IPS-18a (cell line): ENCODE results near the gene DCTN2.
"Not testable (repeated sequence)": the region's sequence is repeated elsewhere in the genome, so short reads cannot be mapped to it uniquely, and the experiment has no call there.

ENCODE experiments used
- H3K27ac ChIP-seq: one replicate; pipeline ENCODE4 v1.5.1; 2013; ENCODE audit warnings: low read length
- H3K27me3 ChIP-seq: one replicate; pipeline ENCODE4 v1.6.1; 2013; ENCODE audit warnings: mild to moderate bottlenecking, low read length; ENCODE audit not compliant: control insufficient read depth, insufficient read depth
- H3K36me3 ChIP-seq: one replicate; pipeline ENCODE4 v1.6.1; 2013; ENCODE audit warnings: low read depth, low read length; ENCODE audit not compliant: control insufficient read depth
- H3K4me1 ChIP-seq: one replicate; pipeline ENCODE4 v1.6.1; 2013; ENCODE audit warnings: low read depth, low read length; ENCODE audit not compliant: control insufficient read depth
- H3K4me3 ChIP-seq: one replicate; pipeline ENCODE4 v1.5.1; 2013; ENCODE audit warnings: low read length
- H3K9ac ChIP-seq: one replicate; pipeline ENCODE4 v1.6.1; 2013; ENCODE audit warnings: mild to moderate bottlenecking, low read length, moderate library complexity
- H3K9me3 ChIP-seq: one replicate; pipeline ENCODE4 v1.6.1; 2013; ENCODE audit warnings: low read depth, low read length; ENCODE audit not compliant: control insufficient read depth

The DCTN2 gene

DNA sequence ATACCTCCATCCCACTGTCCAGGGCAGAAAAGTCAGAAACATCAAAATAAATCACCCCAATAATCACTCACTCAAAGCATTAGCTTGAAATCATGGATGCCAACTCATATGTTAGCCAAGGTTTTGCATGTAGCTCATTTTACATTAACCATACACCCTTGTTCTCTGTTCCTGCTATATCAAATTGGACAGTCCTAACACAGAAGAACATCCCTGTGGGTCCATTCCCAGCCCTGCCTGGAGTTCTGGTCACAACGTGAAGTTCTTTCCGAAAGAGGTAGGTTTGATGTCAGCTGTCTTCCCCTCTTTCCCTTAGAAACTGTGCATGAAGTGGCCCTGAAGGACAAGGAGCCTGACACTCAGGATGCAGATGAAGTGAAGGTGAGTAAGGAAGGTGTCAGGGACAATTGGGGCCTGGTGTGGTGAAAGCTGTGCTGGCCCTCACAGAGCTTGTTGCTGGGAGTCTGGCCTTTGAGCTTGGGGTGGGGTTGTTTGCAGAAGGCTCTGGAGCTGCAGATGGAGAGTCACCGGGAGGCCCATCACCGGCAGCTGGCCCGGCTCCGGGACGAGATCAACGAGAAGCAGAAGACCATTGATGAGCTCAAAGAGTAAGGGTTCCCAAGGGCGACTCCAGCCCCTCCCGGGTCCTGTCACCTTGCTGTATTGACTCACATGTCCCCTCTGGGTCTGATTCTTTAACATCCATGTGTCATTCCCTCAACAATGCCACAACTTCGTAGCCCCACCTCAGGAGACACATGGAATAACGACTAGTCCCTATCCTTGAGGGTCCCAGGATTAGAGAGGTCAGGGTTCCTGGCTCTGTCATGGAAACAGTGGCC lies 29.0 kb upstream of the DCTN2 start:
- H3K4me1 ChIP-seq: no peaks in the 10 kb centered on the region
- no peak overlapping the region for H3K4me3 ChIP-seq
- no peak overlapping the region for H3K9ac ChIP-seq
- H3K9me3 ChIP-seq: no peaks in the 10 kb centered on the region
- H3K27ac ChIP-seq: no peak overlapping the region
- H3K27me3 ChIP-seq: no peaks in the 10 kb centered on the region
- H3K36me3 ChIP-seq: peaks cover 62% of the 10 kb centered on the region

DNA sequence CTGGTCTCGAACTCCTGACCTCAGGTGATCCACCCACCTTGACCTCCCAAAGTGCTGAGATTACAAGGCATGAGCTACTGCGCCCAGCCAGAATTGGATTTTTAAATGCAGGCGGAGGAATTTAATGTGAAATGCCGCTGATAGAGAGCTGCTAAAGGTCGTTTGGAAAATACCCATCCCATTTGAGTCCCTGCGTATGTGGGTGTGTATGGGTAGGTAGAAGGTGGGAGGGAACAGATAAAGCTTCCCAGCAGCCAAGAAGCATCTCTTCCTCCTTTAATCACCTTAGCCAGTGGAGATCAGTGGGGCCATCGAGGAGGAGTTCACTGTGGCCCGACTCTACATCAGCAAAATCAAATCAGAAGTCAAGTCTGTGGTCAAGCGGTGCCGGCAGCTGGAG lies 27.8 kb upstream of the DCTN2 start:
- H3K27ac ChIP-seq: no peak overlapping the region
- H3K9ac ChIP-seq: no peak overlapping the region
- H3K4me1 ChIP-seq: no peaks in the 10 kb centered on the region
- H3K4me3 ChIP-seq: no peak overlapping the region
- peaks cover 61% of the 10 kb centered on the region for H3K36me3 ChIP-seq
- H3K27me3 ChIP-seq: no peaks in the 10 kb centered on the region
- no peaks in the 10 kb centered on the region for H3K9me3 ChIP-seq

DNA sequence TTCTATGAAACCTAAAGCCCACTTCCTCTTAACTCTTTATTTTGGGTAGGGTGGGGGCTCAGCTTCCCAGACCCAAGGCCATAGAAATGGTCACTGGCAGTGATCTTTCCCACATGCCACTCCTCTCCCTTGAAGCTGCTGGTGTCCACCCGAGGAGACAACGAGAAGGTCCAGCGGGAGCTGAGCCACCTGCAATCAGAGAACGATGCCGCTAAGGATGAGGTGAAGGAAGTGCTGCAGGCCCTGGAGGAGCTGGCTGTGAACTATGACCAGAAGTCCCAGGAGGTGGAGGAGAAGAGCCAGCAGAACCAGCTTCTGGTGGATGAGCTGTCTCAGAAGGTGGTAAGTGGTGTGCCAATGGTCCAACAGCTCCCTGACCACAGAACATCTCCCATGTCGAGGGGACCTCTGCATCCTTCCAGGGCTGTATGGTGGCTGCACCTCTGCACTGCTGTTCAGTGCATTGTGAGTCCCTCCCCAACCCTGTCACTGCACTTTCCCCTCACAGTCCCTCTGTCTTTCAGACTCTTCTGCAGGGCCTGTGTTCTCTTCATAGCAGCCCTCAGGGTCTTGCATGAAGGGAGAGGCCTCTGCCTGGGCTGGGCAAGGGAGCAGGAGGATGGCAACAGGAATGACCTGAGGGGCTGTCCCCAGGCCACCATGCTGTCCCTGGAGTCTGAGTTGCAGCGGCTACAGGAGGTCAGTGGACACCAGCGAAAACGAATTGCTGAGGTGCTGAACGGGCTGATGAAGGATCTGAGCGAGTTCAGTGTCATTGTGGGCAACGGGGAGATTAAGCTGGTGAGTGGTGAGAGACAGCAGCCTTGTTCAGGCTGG lies 25.2 kb upstream of the DCTN2 start:
- H3K36me3 ChIP-seq: peaks cover 58% of the 10 kb centered on the region
- no peak overlapping the region for H3K9ac ChIP-seq
- no peak overlapping the region for H3K4me3 ChIP-seq
- H3K27ac ChIP-seq: no peak overlapping the region
- no peaks in the 10 kb centered on the region for H3K27me3 ChIP-seq
- no peaks in the 10 kb centered on the region for H3K9me3 ChIP-seq
- no peaks in the 10 kb centered on the region for H3K4me1 ChIP-seq

DNA sequence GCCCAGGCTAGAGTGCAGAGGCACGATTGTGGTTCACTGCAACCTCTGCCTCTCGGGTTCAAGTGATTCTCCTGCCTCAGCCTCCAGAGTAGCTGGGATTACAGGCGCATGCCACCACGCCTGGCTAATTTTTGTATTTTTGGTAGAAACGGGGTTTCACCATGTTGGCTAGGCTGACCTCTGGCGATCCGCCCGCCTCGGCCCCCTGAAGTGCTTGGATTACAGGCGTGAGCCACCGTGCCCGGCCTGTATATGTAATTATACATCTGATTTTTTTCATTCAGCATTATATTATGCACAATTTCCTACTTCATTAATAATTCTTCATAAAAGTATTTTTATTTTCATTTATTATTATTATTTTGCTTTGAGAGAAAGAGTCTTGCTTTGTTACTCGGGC lies 23.4 kb upstream of the DCTN2 start:
- not testable (repeated sequence) for H3K27ac ChIP-seq, H3K4me3 ChIP-seq, H3K4me1 ChIP-seq, H3K9ac ChIP-seq, H3K9me3 ChIP-seq, H3K27me3 ChIP-seq
- peaks cover 40% of the 10 kb centered on the region for H3K36me3 ChIP-seq

DNA sequence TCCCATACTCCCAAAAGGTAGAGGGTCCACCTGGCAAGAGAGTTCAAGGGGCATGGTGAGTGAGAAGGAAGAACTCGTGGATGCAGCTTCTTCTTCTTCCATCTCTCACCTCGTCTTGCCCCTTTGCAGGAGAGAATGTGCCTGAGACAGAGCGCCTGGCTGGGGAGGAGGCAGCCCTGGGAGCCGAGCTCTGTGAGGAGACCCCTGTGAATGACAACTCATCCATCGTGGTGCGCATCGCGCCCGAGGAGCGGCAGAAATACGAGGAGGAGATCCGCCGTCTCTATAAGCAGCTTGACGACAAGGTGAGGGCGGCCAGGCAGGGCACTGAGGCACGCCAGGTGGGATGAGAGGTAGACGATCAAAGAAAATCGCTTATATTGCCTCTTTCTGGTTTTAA lies 22.9 kb upstream of the DCTN2 start:
- H3K36me3 ChIP-seq: peaks cover 35% of the 10 kb centered on the region
- H3K4me1 ChIP-seq: no peaks in the 10 kb centered on the region
- H3K9me3 ChIP-seq: no peaks in the 10 kb centered on the region
- H3K9ac ChIP-seq: no peak overlapping the region
- no peak overlapping the region for H3K4me3 ChIP-seq
- H3K27me3 ChIP-seq: no peaks in the 10 kb centered on the region
- no peak overlapping the region for H3K27ac ChIP-seq

DNA sequence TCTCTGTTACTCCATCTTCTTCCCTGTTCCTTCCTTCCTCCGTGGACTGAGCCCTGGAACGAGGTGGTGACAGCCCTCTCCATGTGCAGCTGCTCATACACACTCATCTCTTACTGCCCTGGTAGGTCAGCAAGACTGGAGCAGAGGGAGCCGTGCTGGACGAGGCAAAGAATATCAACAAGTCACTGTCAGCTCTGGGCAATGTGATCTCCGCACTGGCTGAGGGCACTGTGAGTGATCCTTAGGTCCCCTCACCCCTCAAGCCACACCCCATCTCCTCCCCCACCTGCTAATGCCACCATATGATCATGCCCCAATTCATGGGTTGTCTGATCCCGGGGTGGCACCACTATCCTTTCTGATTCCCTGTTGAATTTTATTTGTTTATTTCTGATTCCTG lies 21.8 kb upstream of the DCTN2 start:
- H3K4me3 ChIP-seq: no peak overlapping the region
- no peak overlapping the region for H3K27ac ChIP-seq
- H3K27me3 ChIP-seq: no peaks in the 10 kb centered on the region
- no peak overlapping the region for H3K9ac ChIP-seq
- peaks cover 44% of the 10 kb centered on the region for H3K36me3 ChIP-seq
- H3K4me1 ChIP-seq: no peaks in the 10 kb centered on the region
- H3K9me3 ChIP-seq: no peaks in the 10 kb centered on the region

DNA sequence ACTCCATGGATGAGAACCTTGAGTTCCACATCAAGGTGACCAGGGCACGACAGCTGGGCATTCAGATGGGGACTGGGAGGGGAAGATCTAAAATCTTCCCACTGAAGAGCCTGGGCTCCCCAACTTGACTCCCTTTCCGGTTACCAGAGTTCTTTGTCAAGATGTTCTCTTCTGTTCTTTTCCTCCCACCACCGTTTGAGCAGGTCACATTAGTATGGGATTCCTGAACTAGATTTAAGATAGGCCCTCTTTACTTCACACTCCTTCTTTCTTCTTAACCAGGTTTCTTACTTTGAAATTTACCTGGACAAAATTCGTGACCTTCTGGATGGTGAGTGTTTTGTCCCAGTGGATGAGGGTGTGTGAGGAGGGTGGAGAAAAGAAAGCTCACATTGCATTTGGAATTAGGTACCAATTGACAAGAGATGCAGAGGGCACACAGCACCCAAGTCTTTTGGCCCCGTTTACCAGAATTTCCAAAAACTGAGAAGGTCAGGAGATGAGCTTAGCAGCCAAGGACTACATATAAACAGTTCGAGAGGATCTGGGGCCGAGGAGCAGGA lies 17.3 kb upstream of the DCTN2 start:
- no peak overlapping the region for H3K4me3 ChIP-seq
- no peaks in the 10 kb centered on the region for H3K27me3 ChIP-seq
- no peaks in the 10 kb centered on the region for H3K4me1 ChIP-seq
- H3K9me3 ChIP-seq: no peaks in the 10 kb centered on the region
- no peak overlapping the region for H3K27ac ChIP-seq
- peaks cover 27% of the 10 kb centered on the region for H3K36me3 ChIP-seq
- H3K9ac ChIP-seq: no peak overlapping the region

DNA sequence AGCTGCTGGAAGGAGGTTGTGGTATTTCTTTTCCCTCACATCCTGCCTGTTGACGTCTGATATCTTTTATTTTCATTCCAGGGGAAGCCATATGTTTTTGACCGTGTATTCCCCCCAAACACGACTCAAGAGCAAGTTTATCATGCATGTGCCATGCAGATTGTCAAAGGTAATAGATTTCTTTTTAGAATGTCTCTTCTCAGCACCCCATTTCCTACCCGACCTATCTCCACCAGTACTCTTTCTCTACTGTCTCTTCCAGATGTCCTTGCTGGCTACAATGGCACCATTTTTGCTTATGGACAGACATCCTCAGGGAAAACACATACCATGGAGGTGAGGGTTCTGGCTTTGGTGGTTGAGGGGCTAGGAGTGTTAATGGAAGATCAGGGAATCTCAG lies 16.4 kb upstream of the DCTN2 start:
- Histone ChIP-seq H3K27me3 (no peaks in the 10 kb centered on the region), H3K36me3 (peaks cover 19% of the 10 kb centered on the region), H3K4me3 (no peak overlapping the region), H3K9me3 (no peaks in the 10 kb centered on the region), H3K27ac (no peak overlapping the region), H3K9ac (no peak overlapping the region), H3K4me1 (no peaks in the 10 kb centered on the region)

DNA sequence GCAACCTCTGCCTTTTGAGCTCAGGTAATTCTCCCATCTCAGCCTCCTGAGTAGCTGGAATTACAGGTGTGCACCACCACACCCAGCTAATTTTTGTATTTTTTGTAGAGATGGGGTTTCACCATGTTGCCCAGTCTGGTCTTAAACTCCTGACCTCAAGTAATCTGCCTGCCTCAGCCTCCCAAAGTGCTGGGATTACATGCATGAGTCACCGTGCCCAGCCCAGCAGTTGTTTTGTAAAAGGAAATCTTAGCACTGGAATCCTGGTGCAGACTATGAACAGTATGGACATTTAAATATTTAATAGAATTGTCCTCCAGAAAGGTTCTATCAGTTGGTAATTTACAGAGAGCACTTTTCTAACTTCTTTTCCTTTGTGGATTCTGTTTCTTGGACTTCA lies 14.1 kb upstream of the DCTN2 start:
- H3K36me3 ChIP-seq: peaks cover 15% of the 10 kb centered on the region
- H3K9me3 ChIP-seq, H3K9ac ChIP-seq, H3K4me3 ChIP-seq, H3K4me1 ChIP-seq, H3K27ac ChIP-seq, H3K27me3 ChIP-seq: not testable (repeated sequence)

DNA sequence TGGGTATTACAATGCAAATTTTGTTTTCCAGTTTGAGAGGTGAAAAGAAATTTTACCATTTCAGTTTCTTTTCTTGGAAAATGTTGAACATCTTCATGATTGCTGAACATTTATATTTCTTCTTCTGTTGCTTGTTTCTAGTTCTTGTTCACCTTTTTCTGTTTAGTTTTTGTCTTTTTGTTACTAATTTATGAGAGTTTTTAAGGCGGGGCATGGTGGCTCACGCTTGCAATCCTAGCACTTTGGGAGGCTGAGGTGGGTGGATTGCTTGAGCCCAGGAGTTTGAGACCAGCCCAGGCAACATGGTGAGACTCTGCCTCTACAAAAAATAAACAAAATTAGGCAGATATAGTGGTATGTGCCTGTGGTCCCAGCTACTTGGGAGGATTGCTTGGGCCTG lies 13.5 kb upstream of the DCTN2 start:
- H3K27me3 ChIP-seq: no peaks in the 10 kb centered on the region
- no peak overlapping the region for H3K4me3 ChIP-seq
- no peaks in the 10 kb centered on the region for H3K9me3 ChIP-seq
- H3K4me1 ChIP-seq: no peaks in the 10 kb centered on the region
- no peak overlapping the region for H3K9ac ChIP-seq
- peaks cover 15% of the 10 kb centered on the region for H3K36me3 ChIP-seq
- no peak overlapping the region for H3K27ac ChIP-seq

DNA sequence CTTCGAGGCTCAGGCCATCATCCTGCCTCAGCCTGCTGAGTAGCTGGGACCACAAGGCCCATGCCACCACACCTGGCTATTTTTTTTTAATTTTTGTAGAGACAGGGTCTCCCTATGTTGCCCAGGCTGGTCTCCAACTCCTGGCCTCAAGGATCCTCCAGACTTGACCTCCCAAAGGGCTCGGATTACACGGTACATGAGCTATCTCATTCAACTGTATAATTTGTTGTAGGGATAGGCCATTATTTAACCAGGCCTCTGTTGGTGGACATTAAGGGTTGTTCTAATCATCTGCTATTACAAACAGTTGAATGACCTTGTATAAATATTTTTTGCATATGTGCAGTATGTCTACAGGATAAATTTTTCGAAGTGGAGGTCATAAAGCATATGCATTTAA lies 11.9 kb upstream of the DCTN2 start:
- Histone ChIP-seq H3K9me3 (no peaks in the 10 kb centered on the region), H3K27me3 (no peaks in the 10 kb centered on the region), H3K36me3 (peaks cover 5% of the 10 kb centered on the region), H3K27ac (no peak overlapping the region), H3K4me1 (no peaks in the 10 kb centered on the region), H3K9ac (no peak overlapping the region), H3K4me3 (no peak overlapping the region)
